MM.1S (cell line): ENCODE results near the gene NDFIP1.

ENCODE experiments used
- DNase-seq: peaks from one replicate; pipeline ENCODE4 v3.0.0-alpha.2; 2015
- H2AFZ ChIP-seq: fragments of 300-600 bp; sonication (generic); 2 replicates; pipeline ENCODE4 v1.6.0; 2016; ENCODE audit warnings: antibody characterized with exemption, low read length
- H3F3A ChIP-seq: fragments of 300-600 bp; sonication (generic); 2 replicates; pipeline ENCODE4 v1.6.1; 2016; ENCODE audit warnings: mild to moderate bottlenecking, antibody characterized with exemption, low read length, moderate library complexity, mixed read lengths; ENCODE audit not compliant: insufficient read depth
- H3K27ac ChIP-seq: fragments of 300-600 bp; sonication (generic); 2 replicates; pipeline ENCODE4 v1.5.1; 2016; ENCODE audit warnings: mild to moderate bottlenecking, low read length
- H3K27me3 ChIP-seq: fragments of 300-600 bp; sonication (generic); replicated peaks from 2 replicates; pipeline ENCODE4 v1.6.0; 2016; ENCODE audit warnings: low read length; ENCODE audit not compliant: insufficient read depth
- H3K36me3 ChIP-seq: fragments of 300-600 bp; sonication (generic); replicated peaks from 2 replicates; pipeline ENCODE4 v1.6.1; 2016; ENCODE audit warnings: mild to moderate bottlenecking, low read length, mixed read lengths; ENCODE audit not compliant: insufficient read depth
- H3K4me1 ChIP-seq: fragments of 300-600 bp; sonication (generic); 2 replicates; pipeline ENCODE4 v1.6.1; 2016; ENCODE audit warnings: low read length, mixed read lengths
- H3K4me2 ChIP-seq: fragments of 300-600 bp; sonication (generic); 2 replicates; pipeline ENCODE4 v1.6.0; 2016; ENCODE audit warnings: low read depth, low read length
- H3K4me3 ChIP-seq: fragments of 300-600 bp; sonication (generic); 2 replicates; pipeline ENCODE4 v1.5.1; 2016; ENCODE audit warnings: low read length, mixed read lengths
- H3K79me2 ChIP-seq: fragments of 300-600 bp; sonication (generic); 2 replicates; pipeline ENCODE4 v1.6.1; 2016; ENCODE audit warnings: mixed run types, low read length, mixed read lengths
- H3K9ac ChIP-seq: fragments of 300-600 bp; sonication (generic); 2 replicates; pipeline ENCODE4 v1.6.1; 2016; ENCODE audit warnings: low read length, mixed read lengths
- H3K9me2 ChIP-seq: fragments of 300-600 bp; sonication (generic); replicated peaks from 2 replicates; pipeline ENCODE4 v1.6.1; 2016; ENCODE audit warnings: mild to moderate bottlenecking, low read length, mixed read lengths; ENCODE audit not compliant: insufficient read depth
- H3K9me3 ChIP-seq: fragments of 300-600 bp; sonication (generic); replicated peaks from 2 replicates; pipeline ENCODE4 v1.6.1; 2016; ENCODE audit warnings: mild to moderate bottlenecking, low read length, mixed read lengths; ENCODE audit not compliant: insufficient read depth
- H4K20me1 ChIP-seq: fragments of 300-600 bp; sonication (generic); 2 replicates; pipeline ENCODE4 v1.6.1; 2016; ENCODE audit warnings: mild to moderate bottlenecking, low read length, moderate library complexity, mixed read lengths; ENCODE audit not compliant: insufficient read depth
- CTCF ChIP-seq: fragments of 300-600 bp; sonication (generic); IDR thresholded peaks from 2 replicates; pipeline ENCODE4 v1.5.1; 2016; ENCODE audit warnings: antibody characterized with exemption, low read length, mixed read lengths
- EZH2 ChIP-seq: fragments of 300-600 bp; sonication (generic); optimal IDR thresholded peaks from 2 replicates; pipeline ENCODE3; 2017; ENCODE audit warnings: low read depth, mild to moderate bottlenecking, antibody characterized with exemption, low read length, mixed read lengths
- EZH2phosphoT487 ChIP-seq: fragments of 300-600 bp; sonication (generic); IDR thresholded peaks from 2 replicates; pipeline ENCODE4 v1.6.1; 2018; ENCODE audit warnings: antibody characterized with exemption, low read length

NDFIP1 gene

GRCh38 chr5:142181547-142182163, 73.1 kb downstream of the NDFIP1 start:
- no peaks in the 10 kb centered on the region for H3K9me3 ChIP-seq
- H2AFZ ChIP-seq, result no peak overlapping the region
- TF ChIP-seq EZH2phosphoT487 (no peak), EZH2 (no peak), CTCF (no peak)
- H3K79me2 ChIP-seq, result no peaks in the 10 kb centered on the region
- no peaks in the 10 kb centered on the region for H3K27me3 ChIP-seq
- no peaks in the 10 kb centered on the region for H4K20me1 ChIP-seq
- no peak overlapping the region for H3K27ac ChIP-seq
- H3K4me2 ChIP-seq, result no peak overlapping the region
- H3F3A ChIP-seq, result no peaks in the 10 kb centered on the region
- H3K4me1 ChIP-seq, result no peaks in the 10 kb centered on the region
- H3K4me3 ChIP-seq, result no peak overlapping the region
- no peak for DNase-seq
- no peaks in the 10 kb centered on the region for H3K9me2 ChIP-seq
- H3K9ac ChIP-seq, result no peak overlapping the region
- H3K36me3 ChIP-seq, result no peaks in the 10 kb centered on the region

DNA sequence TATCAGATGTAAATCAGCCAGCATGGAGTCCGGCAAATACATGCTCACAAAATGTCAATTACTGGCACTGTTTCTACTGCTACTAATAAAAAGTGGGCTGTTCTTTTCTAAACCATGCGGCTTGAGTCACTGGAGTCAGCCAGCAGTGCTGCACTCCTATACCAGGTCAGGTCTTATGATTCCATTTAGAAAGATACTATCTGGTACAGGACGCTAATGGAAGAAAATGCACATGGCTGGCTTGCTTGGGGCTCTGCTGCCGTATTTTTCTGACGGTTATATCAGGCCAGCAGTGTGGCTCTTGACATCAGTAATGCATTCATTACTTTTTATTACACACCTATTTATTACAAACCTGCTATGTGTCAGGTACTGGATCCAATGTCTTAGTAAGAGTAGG, 74.3 kb downstream of the NDFIP1 start:
- H3K9ac ChIP-seq, result no peak overlapping the region
- no peaks in the 10 kb centered on the region for H3K27me3 ChIP-seq
- H4K20me1 ChIP-seq, result no peaks in the 10 kb centered on the region
- H3K9me2 ChIP-seq, result no peaks in the 10 kb centered on the region
- TF ChIP-seq EZH2 (no peak), EZH2phosphoT487 (no peak), CTCF (no peak)
- H3K4me1 ChIP-seq, result no peaks in the 10 kb centered on the region
- no peaks in the 10 kb centered on the region for H3F3A ChIP-seq
- H3K9me3 ChIP-seq, result no peaks in the 10 kb centered on the region
- no peak overlapping the region for H2AFZ ChIP-seq
- no peak overlapping the region for H3K4me3 ChIP-seq
- no peak overlapping the region for H3K4me2 ChIP-seq
- H3K27ac ChIP-seq, result no peak overlapping the region
- no peaks in the 10 kb centered on the region for H3K79me2 ChIP-seq
- no peaks in the 10 kb centered on the region for H3K36me3 ChIP-seq
- DNase-seq, result no peak

DNA sequence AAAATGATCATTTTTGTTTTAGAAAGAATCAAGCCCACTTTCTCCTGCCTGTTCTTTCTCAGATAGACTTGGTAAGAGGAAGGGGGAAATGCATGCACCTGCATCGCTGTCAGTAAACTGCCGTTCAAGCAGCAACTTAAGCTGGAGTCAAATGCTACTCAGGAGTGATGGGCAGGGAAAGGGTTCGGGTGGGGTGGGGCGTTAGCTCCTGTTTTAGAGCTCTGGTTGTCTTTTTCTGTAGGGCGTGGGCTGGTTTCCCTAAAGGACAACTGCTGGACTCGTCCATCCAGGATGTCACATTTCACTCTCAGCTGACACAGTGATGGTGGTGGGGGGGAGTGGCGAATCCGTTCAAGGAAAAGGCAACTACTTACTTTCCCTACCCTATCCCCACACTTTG, 75.0 kb downstream of the NDFIP1 start:
- Histone ChIP-seq H3K9me2 (no peaks in the 10 kb centered on the region), H3K79me2 (no peaks in the 10 kb centered on the region), H3K27me3 (no peaks in the 10 kb centered on the region), H3K27ac (no peak overlapping the region), H3K9me3 (no peaks in the 10 kb centered on the region), H3K4me2 (no peak overlapping the region), H3K9ac (no peak overlapping the region), H4K20me1 (no peaks in the 10 kb centered on the region), H3K36me3 (no peaks in the 10 kb centered on the region), H2AFZ (no peak overlapping the region), H3K4me1 (no peaks in the 10 kb centered on the region), H3F3A (no peaks in the 10 kb centered on the region), H3K4me3 (no peak overlapping the region)
- DNase-seq, result no peak
- TF ChIP-seq EZH2 (no peak), CTCF (no peak), EZH2phosphoT487 (no peak)
